Measurements from ENCODE around the gene SYP.
"Not testable (repeated sequence)": the region's sequence is repeated elsewhere in the genome, so short reads cannot be mapped to it uniquely, and the experiment has no call there.

The SYP gene

GRCh38 chrX:49189606-49190005 is 10.4 kb downstream of the SYP start:
- no peak for DNase-seq (ENCODE audit: low read depth)

- DNase-seq (ENCODE audit: low read depth), result no peak
These were observed 11.4 kb downstream of the SYP start for GRCh38 chrX:49188468-49189076.

DNA sequence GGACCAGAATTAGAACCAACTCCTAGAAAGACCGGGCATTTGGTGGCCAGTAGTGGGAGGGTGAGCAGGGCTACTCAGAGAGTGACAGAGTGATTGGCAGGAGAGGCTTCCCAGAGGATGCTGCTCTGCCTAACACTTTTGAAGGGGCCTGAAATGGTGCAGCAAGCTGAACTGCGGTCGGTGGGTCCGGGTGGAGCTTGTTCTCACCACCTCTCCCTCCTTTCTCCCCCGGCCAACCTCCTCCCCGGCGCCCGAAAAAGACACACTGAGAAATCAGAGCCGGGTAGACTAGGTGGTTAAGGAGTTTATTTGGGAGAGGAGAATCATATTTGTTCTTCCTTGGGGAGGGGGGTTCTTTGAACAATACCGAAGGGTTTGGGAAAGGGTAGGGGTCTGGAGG is 12.5 kb downstream of the SYP start:
- no peak for DNase-seq (ENCODE audit: low read depth)

- no peak for DNase-seq (ENCODE audit: low read depth)
These were observed 13.0 kb downstream of the SYP start for GRCh38 chrX:49187028-49187394.

DNA sequence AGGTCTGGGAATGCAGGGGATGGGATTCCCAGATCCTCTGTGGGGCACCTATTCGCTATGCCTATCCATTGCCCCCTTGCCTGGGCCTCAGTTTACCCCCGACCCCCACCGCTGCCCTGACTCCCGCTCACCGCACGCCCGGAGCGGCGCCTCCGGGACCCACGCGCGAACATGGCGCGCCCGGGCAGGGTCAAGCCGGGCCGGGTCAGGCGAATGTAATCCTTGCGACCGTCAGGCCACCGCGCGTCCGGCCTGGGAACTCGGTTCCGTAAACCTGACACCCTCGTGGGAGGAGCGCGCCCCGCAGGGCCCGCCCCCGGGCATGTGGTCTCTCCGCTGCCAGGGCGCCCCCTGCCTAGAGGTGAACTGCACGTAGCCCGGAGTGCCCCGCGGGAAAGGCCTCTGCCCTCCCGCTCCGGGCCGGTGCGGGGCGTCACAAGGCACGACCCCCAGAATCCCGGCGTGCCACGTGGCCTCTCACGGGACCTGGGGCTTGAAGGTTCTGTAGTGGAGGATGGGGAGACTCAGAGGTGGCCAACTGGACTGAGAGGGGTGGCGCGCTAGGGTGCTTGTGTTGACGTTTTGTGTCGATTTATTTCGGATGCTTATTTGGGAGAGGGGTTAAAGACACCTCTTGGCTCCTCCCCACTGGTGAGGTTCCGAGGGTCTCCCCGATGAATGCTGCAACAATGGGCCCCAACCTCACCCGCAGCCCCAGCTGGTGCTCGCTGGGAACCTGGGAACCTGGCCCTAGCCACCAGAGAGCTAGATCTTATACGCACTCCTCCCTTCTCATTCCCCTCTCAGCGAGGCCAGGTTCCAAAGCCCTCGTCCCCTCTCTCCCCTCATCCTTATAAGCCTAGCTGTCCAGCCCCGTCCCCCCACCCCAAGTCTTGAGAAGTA is 13.6 kb downstream of the SYP start, which contains the start of gene PRICKLE3:
Gene PRICKLE3, minus strand, starts transcription at position 249 of the 903 bp plus-strand sequence. Its CDS starts 76 bp downstream, at position 173.
- peak; percentile 53 for DNase-seq (ENCODE audit: low read depth)

DNA sequence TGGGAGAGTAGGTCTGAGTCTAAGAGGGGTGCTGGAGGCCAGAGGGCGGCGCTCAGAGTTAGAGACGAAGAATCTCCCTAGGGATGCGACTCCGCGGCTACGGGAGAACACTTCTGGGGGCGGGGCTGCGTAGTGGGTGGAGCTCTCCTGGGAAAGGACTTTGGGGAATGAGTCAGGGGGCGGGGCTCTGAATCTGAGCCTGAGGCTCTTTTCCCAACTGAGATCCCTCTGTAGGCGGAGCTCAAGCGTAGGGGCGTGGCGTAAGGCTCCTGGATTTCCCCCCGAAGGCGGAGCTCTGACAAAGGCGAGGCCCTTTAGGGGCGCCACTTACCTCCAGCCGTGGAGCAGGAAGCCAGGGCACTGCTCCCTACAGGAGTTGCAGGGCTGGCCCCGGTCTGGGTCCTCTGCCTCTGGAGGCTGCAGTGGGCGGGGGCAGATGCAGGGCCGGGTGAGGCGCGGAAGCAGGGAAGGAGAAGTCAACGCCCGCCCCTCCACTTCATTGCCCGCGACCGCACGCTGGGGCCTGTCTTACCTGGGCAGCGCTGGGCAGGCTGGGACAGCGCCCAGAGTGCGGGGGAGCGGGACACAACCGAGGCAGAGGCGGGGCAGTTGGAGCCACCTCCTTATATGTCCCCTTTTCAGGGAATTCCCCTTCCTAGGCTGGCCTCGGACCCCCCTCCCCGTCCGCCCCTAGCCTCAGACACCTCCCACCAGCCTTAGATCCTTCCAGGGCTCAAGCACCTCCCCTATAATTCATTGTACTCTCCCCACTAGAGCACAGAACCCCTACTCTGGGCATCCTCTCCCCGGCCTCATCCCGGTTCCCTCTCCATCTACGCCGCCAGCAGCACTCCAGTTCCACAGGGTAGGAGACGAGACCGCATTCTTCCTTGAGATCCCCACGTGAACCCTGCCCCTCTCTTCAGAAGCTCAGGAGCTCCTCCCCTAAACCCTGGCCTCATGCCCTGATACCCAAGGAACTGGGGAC is 15.4 kb downstream of the SYP start:
- no peak for DNase-seq (ENCODE audit: low read depth)

- no peak for DNase-seq (ENCODE audit: low read depth)
These were observed 16.2 kb downstream of the SYP start for GRCh38 chrX:49183701-49184281.

DNA sequence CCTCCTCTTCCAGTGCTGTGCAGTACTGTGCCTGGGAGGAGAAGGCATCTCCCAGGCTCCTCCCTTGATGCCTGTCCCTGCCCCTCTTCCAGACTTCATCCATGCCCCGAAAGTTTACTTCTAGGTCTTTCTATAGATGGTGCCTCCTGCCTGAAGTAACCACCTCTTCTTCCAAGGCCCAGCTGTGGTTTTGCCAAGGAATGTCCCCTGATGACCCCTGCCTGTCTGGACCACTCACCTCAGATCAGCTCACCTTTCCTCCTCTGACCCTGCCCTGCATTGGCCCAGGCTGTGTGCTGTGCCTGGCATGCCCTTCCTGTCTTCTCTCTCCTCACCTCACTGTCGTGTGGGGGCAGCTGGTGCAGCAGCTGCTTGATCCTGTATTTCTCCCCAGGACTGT is 20.6 kb downstream of the SYP start:
- DNase-seq (ENCODE audit: low read depth), result no peak

- no peak for DNase-seq (ENCODE audit: low read depth)
These were observed 21.5 kb downstream of the SYP start for GRCh38 chrX:49178537-49178936.

- DNase-seq (ENCODE audit: low read depth), result no peak
These were observed 22.0 kb downstream of the SYP start for GRCh38 chrX:49177873-49178480.

- no peak for DNase-seq (ENCODE audit: low read depth)
These were observed 22.6 kb downstream of the SYP start for GRCh38 chrX:49177338-49177833.

- DNase-seq (ENCODE audit: low read depth), result no peak
These were observed 23.3 kb downstream of the SYP start for GRCh38 chrX:49176421-49177326.

- no peak for DNase-seq (ENCODE audit: low read depth)
These were observed 24.3 kb downstream of the SYP start for GRCh38 chrX:49175435-49176274.

- DNase-seq (ENCODE audit: low read depth), result no peak
These were observed 25.3 kb downstream of the SYP start for GRCh38 chrX:49174723-49175122.

DNA sequence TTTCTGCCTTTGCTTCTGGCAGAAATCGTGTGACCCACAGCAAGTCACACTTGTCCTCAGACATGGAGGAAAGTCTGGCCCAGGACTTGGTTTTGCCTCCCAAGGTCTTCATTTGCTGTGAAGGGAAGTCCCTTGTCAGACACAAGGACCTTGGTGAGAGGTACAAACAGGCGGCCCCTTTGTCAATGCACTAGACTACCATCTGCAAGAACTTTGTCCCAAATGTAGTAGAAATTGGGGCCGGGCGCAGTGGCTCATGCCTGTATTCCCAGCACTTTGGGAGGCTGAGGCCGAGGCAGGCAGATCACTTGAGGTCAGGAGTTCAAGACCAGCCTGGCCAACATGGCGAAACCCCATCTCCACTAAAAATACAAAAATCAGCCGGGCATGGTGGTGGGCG is 26.4 kb downstream of the SYP start:
- DNase-seq (ENCODE audit: low read depth), result not testable (repeated sequence)

- DNase-seq (ENCODE audit: low read depth), result peak; percentile 50
These were observed 27.7 kb downstream of the SYP start for GRCh38 chrX:49172280-49172780.

DNA sequence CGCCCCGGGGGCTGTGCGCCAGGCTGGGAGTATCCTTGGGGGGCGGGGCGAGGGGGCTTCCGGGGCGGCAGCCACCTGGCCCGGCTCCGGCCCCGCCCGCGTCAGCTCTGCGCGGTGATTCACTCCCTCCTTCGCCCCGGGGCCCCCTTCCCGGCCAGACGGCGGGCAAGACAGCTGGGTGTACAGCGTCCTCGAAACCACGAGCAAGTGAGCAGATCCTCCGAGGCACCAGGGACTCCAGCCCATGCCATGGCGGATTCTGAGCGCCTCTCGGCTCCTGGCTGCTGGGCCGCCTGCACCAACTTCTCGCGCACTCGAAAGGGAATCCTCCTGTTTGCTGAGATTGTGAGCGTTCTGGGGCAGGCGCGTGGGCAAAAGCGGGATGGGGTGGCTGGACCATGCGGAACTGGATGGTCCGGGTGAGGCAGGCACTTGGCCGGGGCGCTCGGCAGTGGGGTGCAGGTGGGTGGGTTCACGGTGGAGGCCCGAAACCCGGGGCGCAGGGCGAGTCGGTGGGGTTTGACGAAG is 28.2 kb downstream of the SYP start, which contains the start of gene PLP2:
Gene PLP2, plus strand, starts transcription at position 147 of the 528 bp plus-strand sequence. Its CDS starts 103 bp downstream, at position 250.
- peak; percentile 65 for DNase-seq (ENCODE audit: low read depth)

- DNase-seq (ENCODE audit: low read depth), result no peak
These were observed 32.3 kb downstream of the SYP start for GRCh38 chrX:49167740-49168108.
